Prostate gland (tissue), 2 donors: ENCODE results near the gene PIGK.

ENCODE experiments used
- POLR2A ChIP-seq: fragments of 450-650 bp; IDR thresholded peaks from one replicate; pipeline ENCODE4 v1.6.1; 2016; ENCODE audit warnings: antibody characterized with exemption, mild to moderate bottlenecking
- POLR2AphosphoS5 ChIP-seq: sonication (generic); formaldehyde crosslinking; IDR thresholded peaks from one replicate; pipeline ENCODE4 v1.6.1; 2017; ENCODE audit warnings: antibody characterized with exemption
- TF ChIP-seq, protein P1 (sequence below), 4 experiments: fragments of 200-600 bp in 2 of 4; fragments of 450-650 bp in 2 of 4; sonication (generic) in 2 of 4; IDR thresholded peaks; 1 replicate in 3 of 4; 2 replicates in 1 of 4; pipeline ENCODE4 v1.5.1; 2016 to 2019; ENCODE audit warnings: antibody characterized with exemption in 4 of 4, mild to moderate bottlenecking in 2 of 4, moderate library complexity in 2 of 4

DNA sequence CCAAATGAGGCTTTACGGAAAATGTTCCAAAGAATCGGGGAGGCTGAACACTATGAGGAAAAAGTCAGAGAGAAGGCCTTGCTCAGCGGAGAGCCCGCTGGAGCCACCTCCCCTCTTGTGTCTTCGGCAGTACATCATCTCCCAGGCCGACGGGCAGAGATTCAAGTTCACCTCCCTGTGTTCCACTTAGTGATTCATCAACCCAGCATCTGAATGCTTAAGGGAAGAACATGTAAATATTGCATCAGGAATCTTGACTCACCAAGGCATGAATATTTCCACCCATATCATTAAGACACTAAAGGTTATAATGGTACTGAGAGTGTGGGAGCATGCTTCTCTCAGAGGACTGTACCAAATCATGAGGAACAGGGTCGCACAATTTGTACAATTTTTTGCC lies 179.5 kb downstream of the PIGK start:
- TF ChIP-seq, protein P1, sequence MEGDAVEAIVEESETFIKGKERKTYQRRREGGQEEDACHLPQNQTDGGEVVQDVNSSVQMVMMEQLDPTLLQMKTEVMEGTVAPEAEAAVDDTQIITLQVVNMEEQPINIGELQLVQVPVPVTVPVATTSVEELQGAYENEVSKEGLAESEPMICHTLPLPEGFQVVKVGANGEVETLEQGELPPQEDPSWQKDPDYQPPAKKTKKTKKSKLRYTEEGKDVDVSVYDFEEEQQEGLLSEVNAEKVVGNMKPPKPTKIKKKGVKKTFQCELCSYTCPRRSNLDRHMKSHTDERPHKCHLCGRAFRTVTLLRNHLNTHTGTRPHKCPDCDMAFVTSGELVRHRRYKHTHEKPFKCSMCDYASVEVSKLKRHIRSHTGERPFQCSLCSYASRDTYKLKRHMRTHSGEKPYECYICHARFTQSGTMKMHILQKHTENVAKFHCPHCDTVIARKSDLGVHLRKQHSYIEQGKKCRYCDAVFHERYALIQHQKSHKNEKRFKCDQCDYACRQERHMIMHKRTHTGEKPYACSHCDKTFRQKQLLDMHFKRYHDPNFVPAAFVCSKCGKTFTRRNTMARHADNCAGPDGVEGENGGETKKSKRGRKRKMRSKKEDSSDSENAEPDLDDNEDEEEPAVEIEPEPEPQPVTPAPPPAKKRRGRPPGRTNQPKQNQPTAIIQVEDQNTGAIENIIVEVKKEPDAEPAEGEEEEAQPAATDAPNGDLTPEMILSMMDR (IDR thresholded peaks at IDR 0.05) = no peak
- TF ChIP-seq POLR2A (no peak), POLR2AphosphoS5 (no peak)
